OCI-LY7 (cell line): ENCODE measurements around the gene ASCL5. TPM values are rescaled to one million over a fixed set of nuclear protein-coding genes. Genes with fewer than 3 reads are reported as not detected.

ENCODE experiments used
- BruUV-seq: library from RNA; stranded (reverse); fragments of 400-500 nt; replicated peaks from 2 replicates; lab custom pipeline; 2021; lab: Mats Ljungman, UMichigan
- CTCF ChIA-PET: fragments of 300-600 bp; sonication (Branson Sonifier 250); formaldehyde crosslinking; loops from one replicate; lab custom pipeline; 2022; ENCODE audit warnings: antibody characterized with exemption; ENCODE audit not compliant: unreplicated experiment; lab: Charles Lee
- POLR2A ChIA-PET: fragments of 300-600 bp; sonication (Branson Sonifier 250); formaldehyde crosslinking; loops from one replicate; lab custom pipeline; 2022; ENCODE audit warnings: antibody characterized with exemption; lab: Charles Lee
- DNase-seq: peaks from one replicate; pipeline ENCODE4 v3.0.0-alpha.2; 2015; ENCODE audit warnings: low spot score
- H2AFZ ChIP-seq: fragments of 200-600 bp; sonication (generic), shearing (Covaris generic); 2 replicates; pipeline ENCODE4 v1.6.1; 2014; ENCODE audit warnings: mild to moderate bottlenecking, antibody characterized with exemption, low read length, moderate library complexity
- H3K27ac ChIP-seq: fragments of 200-600 bp; sonication (generic); 2 replicates; pipeline ENCODE4 v1.5.1; 2014; ENCODE audit warnings: mixed run types, low read depth, mild to moderate bottlenecking, moderate library complexity, low read length, inconsistent platforms; ENCODE audit not compliant: poor library complexity, severe bottlenecking
- H3K36me3 ChIP-seq: fragments of 200-600 bp; sonication (generic); 2 replicates; pipeline ENCODE4 v1.6.1; 2014; ENCODE audit warnings: mild to moderate bottlenecking, antibody characterized with exemption, low read length, moderate library complexity, mixed read lengths; ENCODE audit not compliant: insufficient read depth
- H3K4me1 ChIP-seq: fragments of 200-600 bp; sonication (generic); 2 replicates; pipeline ENCODE4 v1.5.1; 2014; ENCODE audit warnings: mild to moderate bottlenecking, low read length; ENCODE audit not compliant: insufficient read depth, poor library complexity, severe bottlenecking
- H3K4me2 ChIP-seq: fragments of 200-600 bp; sonication (generic); 2 replicates; pipeline ENCODE4 v1.6.1; 2014; ENCODE audit warnings: mild to moderate bottlenecking, low read length
- H3K4me3 ChIP-seq: fragments of 200-600 bp; sonication (generic); 2 replicates; pipeline ENCODE4 v1.5.1; 2014; ENCODE audit warnings: mild to moderate bottlenecking, low read depth, low read length; ENCODE audit not compliant: poor library complexity, severe bottlenecking
- H3K79me2 ChIP-seq: fragments of 200-600 bp; sonication (generic); 2 replicates; pipeline ENCODE4 v1.6.1; 2016; ENCODE audit warnings: low read depth, mild to moderate bottlenecking, low read length, moderate library complexity, mixed read lengths; ENCODE audit not compliant: insufficient read depth
- H3K9me2 ChIP-seq: fragments of 200-600 bp; sonication (generic); 2 replicates; pipeline ENCODE4 v1.6.1; 2016; ENCODE audit warnings: mild to moderate bottlenecking, low read length, mixed read lengths; ENCODE audit not compliant: insufficient read depth
- H3K9me3 ChIP-seq: fragments of 200-600 bp; sonication (generic); 2 replicates; pipeline ENCODE4 v1.6.1; 2014; ENCODE audit warnings: mild to moderate bottlenecking, mixed run types, low read length, mixed read lengths
- H4K20me1 ChIP-seq: fragments of 200-600 bp; sonication (generic); 2 replicates; pipeline ENCODE4 v1.6.1; 2014; ENCODE audit warnings: mild to moderate bottlenecking, antibody characterized with exemption, low read length, moderate library complexity, mixed read lengths; ENCODE audit not compliant: insufficient read depth
- CTCF ChIP-seq: fragments of 200-600 bp; sonication (generic); conservative IDR thresholded peaks from 2 replicates; pipeline ENCODE4 v1.5.1; 2014; ENCODE audit warnings: mild to moderate bottlenecking, antibody characterized with exemption, low read length, moderate library complexity, mixed read lengths
- EZH2phosphoT487 ChIP-seq: fragments of 200-600 bp; sonication (generic); IDR thresholded peaks from 2 replicates; pipeline ENCODE4 v1.6.1; 2018; ENCODE audit warnings: low read depth, borderline replicate concordance, mild to moderate bottlenecking, mixed run types, antibody characterized with exemption, low read length, moderate library complexity, mixed read lengths
- intact Hi-C: fragments of 100-400 bp; cut with micrococcal nuclease; formaldehyde crosslinking; loops from one replicate; pipeline ENCODE4 v1.10.0; 2022; ENCODE audit not compliant: unreplicated experiment
- total RNA-seq, 2 experiments: library from RNA; depleted of rRNA in 1 of 2; stranded (reverse); fragments of >200 nt in 1 of 2; shearing (Covaris generic) in 1 of 2; gene quantifications; 2 replicates each; pipeline ENCODE4 v1.2.3, GENCODE V29; 2014 to 2022

The ASCL5 gene
- total RNA-seq, 2 experiments from 2014 or later: not detected

- no TSS peak for BruUV-seq
- no peak overlapping the region for H3K4me2 ChIP-seq
- no peak for TF ChIP-seq EZH2phosphoT487
- peak; percentile 73 for TF ChIP-seq CTCF
- peak; percentile 55 for DNase-seq
- no peaks in the 10 kb centered on the region for H3K9me2 ChIP-seq
- no peak overlapping the region for H3K27ac ChIP-seq
- no peak overlapping the region for H2AFZ ChIP-seq
- no peak overlapping the region for H3K4me3 ChIP-seq
- H4K20me1 ChIP-seq: no peaks in the 10 kb centered on the region
- H3K4me1 ChIP-seq: peaks cover 5% of the 10 kb centered on the region
- H3K9me3 ChIP-seq: no peaks in the 10 kb centered on the region
- CTCF ChIA-PET: no interaction called here
- POLR2A ChIA-PET: interaction anchor here (0.7 kb wide), 1 partner anchor 132 kb away, joined by 3 read pairs; no protein-coding TSS in a partner anchor
- no peaks in the 10 kb centered on the region for H3K79me2 ChIP-seq
- intact Hi-C loops: loop anchor here (1.0 to 10.0 kb wide), 3 partner anchors 28 to 490 kb away; partner anchors contain the start of gene KIF14
- H3K36me3 ChIP-seq: no peaks in the 10 kb centered on the region
Observed at GRCh38 chr1:201114245-201115131, 12.5 kb downstream of the ASCL5 start.

- Histone ChIP-seq H3K27ac (no peak overlapping the region), H3K4me3 (no peak overlapping the region), H4K20me1 (no peaks in the 10 kb centered on the region), H3K4me1 (no peaks in the 10 kb centered on the region), H3K9me3 (no peaks in the 10 kb centered on the region), H3K79me2 (no peaks in the 10 kb centered on the region), H3K36me3 (no peaks in the 10 kb centered on the region), H3K9me2 (no peaks in the 10 kb centered on the region), H3K4me2 (no peak overlapping the region), H2AFZ (no peak overlapping the region)
- CTCF ChIA-PET: no interaction called here
- TF ChIP-seq CTCF: no peak
- TF ChIP-seq EZH2phosphoT487: no peak
- POLR2A ChIA-PET: interaction anchor here (0.7 kb wide), 1 partner anchor 131 kb away, joined by 3 read pairs; no protein-coding TSS in a partner anchor
- DNase-seq: no peak
- no TSS peak for BruUV-seq
- intact Hi-C loops: loop anchor here (1.0 to 10.0 kb wide), 2 partner anchors 27 to 489 kb away; partner anchors contain the start of gene KIF14
Observed at GRCh38 chr1:201113451-201114244, 13.3 kb downstream of the ASCL5 start.
